Bronchial epithelial cell (primary cell): ENCODE measurements around the gene GCH1. TPM values are rescaled to one million over a fixed set of nuclear protein-coding genes. Genes with fewer than 3 reads are reported as not detected.
A peak's percentile ranks its signal among the peaks of the same experiment; 100 is the strongest.

ENCODE experiments used
- DNase-seq: peaks from one replicate; pipeline ENCODE4 v3.0.0-alpha.2; 2010; ENCODE audit warnings: low read depth
- FAIRE-seq: peaks from 2 replicates; lab custom pipeline; 2011; peaks lifted over from hg19 to GRCh38; lab: Jason Lieb, UNC
- H3K27me3 ChIP-seq: 2 replicates; pipeline ENCODE4 v1.5.1; 2011; ENCODE audit warnings: low read length; ENCODE audit not compliant: control insufficient read depth, insufficient read depth
- H3K36me3 ChIP-seq: 2 replicates; pipeline ENCODE4 v1.5.1; 2011; ENCODE audit warnings: low read length; ENCODE audit not compliant: control insufficient read depth, insufficient read depth
- H3K4me3 ChIP-seq: 2 replicates; pipeline ENCODE4 v1.5.1; 2011; ENCODE audit warnings: mild to moderate bottlenecking, low read depth, low read length, control low read depth
- CTCF ChIP-seq: IDR thresholded peaks from 2 replicates; pipeline ENCODE4 v1.5.1; 2011; ENCODE audit warnings: mild to moderate bottlenecking, moderate library complexity, low read length, control low read depth, inconsistent platforms; ENCODE audit not compliant: insufficient read depth, severe bottlenecking
- total RNA-seq: library from RNA; depleted of rRNA; stranded (reverse); fragments of >200 nt; gene quantifications from 2 replicates; pipeline ENCODE4 v1.2.1, GENCODE V29; 2014

GCH1 gene
- total RNA-seq, 1 donor from 2014 or later, result 9.0 TPM

- Histone ChIP-seq H3K27me3 (no peaks in the 10 kb centered on the region), H3K4me3 (no peak overlapping the region), H3K36me3 (no peaks in the 10 kb centered on the region)
- no peak for DNase-seq
- TF ChIP-seq CTCF, result no peak
- FAIRE-seq, result no peak
Measured at GRCh38 chr14:54823757-54824549, 78.7 kb downstream of the GCH1 start.

GRCh38 chr14:54822685-54823084, 79.9 kb downstream of the GCH1 start:
- FAIRE-seq, result no peak
- Histone ChIP-seq H3K27me3 (no peaks in the 10 kb centered on the region), H3K36me3 (no peaks in the 10 kb centered on the region), H3K4me3 (no peak overlapping the region)
- no peak for TF ChIP-seq CTCF
- no peak for DNase-seq

GRCh38 chr14:54818201-54819133, 84.2 kb downstream of the GCH1 start:
- no peaks in the 10 kb centered on the region for H3K36me3 ChIP-seq
- no peak for FAIRE-seq
- TF ChIP-seq CTCF, result no peak
- DNase-seq, result peak; percentile 16
- H3K27me3 ChIP-seq, result no peaks in the 10 kb centered on the region
- H3K4me3 ChIP-seq, result no peak overlapping the region

- no peak overlapping the region for H3K4me3 ChIP-seq
- H3K27me3 ChIP-seq, result no peaks in the 10 kb centered on the region
- H3K36me3 ChIP-seq, result no peaks in the 10 kb centered on the region
- DNase-seq (no peak), FAIRE-seq (no peak)
- TF ChIP-seq CTCF, result no peak
Measured at GRCh38 chr14:54817506-54817905, 85.1 kb downstream of the GCH1 start.

- no peak for FAIRE-seq
- no peak for DNase-seq
Measured at GRCh38 chr14:54816450-54816849, 86.2 kb downstream of the GCH1 start.

More at GRCh38 chr14:54816450-54816849, 86.2 kb downstream of the GCH1 start:
- no peak overlapping the region for H3K4me3 ChIP-seq
- no peak for TF ChIP-seq CTCF
- no peaks in the 10 kb centered on the region for H3K27me3 ChIP-seq
- H3K36me3 ChIP-seq, result no peaks in the 10 kb centered on the region
